Femur (tissue), 1 donor: ENCODE measurements around the gene TBC1D22A.
"Not testable (repeated sequence)": the region's sequence is repeated elsewhere in the genome, so short reads cannot be mapped to it uniquely, and the experiment has no call there.

Source experiments
- DNase-seq: peaks from one replicate; pipeline ENCODE4 v3.0.0-alpha.2; 2017

TBC1D22A gene

DNA sequence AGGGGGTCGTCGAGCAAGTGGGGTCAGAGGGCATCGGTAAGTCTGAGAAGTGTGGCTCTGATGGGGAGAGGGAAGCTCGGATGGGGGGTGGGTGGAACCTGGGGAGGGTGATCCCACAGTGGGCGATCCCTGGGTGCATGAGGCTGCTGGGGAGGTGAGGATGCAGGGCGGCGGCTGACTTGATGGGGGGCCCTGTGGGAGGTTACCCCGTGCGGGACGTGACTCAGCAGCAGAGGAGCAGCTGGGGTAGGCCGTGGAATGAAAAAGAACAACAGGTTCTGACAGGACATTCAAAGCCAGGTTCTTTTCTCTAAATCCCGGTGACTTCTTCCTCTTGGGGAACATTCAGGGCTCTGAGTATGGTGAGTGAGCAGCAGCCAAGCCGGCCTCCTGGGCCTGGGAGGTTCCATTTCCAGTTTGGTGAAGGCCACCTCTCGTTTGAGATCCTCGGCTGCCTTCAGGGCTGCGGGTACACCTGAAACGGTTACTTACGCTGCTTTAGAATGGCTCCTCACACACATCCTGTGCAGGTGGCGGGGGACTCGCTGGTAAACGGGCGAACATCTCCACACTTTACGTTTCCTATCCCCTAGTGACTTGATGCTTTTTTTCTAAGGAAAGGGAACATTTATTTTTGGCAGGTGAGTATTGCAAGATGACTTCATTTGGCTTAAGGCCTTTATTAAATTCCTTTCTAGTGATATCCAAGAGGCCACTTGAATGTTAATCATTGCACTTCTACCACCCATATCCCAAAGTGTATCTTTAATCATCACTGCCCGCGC lies 278.2 kb downstream of the TBC1D22A start:
- DNase-seq = no peak

DNA sequence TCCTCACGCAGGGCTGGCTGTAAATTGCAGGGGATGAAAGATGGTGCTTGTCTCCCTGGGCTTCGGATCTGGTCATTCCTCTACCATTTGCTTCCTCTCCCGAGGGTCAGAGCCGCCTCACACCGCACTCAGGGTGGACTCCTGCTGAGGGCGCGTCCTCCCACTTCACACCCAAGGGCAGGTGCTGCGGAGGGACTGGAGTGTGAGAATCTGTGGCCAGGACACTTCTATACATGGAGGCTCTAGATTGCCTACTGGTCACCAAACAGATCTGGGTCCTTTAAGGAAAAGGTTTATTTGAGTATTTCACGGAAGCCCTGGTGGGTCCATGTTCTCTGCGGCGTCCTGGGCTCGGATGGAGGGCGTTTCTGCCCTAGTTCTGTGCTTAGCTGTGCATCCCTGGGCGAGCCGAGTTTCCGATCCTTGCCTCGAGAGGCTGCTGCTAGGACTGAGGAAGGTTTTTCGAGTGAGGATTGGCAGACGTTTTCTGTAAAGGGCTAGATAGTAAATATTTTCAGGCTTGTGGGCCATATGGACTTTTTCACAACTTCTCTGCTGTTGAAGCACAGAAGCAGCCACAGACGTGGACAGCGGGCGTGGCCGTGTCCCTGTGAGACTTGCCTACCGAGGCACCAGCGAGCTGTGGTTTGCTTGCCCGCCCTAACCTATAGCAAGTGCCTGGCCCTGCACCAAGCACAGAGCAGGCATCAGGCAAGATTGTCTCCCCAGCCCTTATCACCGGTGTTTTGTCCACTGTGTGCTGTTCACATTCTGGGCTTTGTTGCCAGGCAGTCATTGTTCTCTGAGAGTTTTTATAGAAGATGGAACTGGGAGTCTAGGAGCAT lies 279.0 kb downstream of the TBC1D22A start:
- no peak for DNase-seq

DNA sequence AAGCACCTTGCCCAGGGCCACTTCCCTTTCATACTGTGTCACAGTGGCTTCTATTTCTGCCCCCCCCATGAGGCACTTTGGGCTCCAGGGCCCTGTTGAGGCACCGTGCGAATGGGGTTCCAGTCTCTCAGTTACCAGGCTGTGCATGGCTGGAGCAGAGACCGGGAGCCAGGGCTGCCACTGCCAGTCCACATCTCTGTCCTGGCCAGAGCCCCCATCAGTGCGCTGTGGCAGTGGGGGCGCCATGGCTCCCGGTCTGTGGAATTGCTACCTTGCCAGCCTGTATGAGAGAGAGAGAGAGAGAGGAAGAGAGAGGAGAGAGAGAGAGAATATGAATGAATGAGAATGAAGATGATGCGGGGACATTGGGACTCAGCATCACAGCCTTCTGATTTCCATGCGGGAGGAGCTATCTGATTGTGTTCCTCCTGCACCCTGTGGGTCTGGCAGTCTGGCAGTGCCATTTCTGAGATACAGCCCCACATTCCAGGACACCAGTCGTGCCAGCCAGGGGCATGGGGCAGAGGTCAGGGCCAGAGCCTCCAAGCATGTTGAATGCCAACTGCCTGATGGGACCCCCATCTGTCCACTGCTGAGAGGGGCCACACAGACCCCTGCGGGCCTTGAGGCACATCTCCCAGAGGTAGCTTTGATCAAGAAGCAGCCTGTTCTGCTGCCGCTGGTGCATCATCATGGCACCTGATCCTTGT lies 279.8 kb downstream of the TBC1D22A start:
- no peak for DNase-seq

DNA sequence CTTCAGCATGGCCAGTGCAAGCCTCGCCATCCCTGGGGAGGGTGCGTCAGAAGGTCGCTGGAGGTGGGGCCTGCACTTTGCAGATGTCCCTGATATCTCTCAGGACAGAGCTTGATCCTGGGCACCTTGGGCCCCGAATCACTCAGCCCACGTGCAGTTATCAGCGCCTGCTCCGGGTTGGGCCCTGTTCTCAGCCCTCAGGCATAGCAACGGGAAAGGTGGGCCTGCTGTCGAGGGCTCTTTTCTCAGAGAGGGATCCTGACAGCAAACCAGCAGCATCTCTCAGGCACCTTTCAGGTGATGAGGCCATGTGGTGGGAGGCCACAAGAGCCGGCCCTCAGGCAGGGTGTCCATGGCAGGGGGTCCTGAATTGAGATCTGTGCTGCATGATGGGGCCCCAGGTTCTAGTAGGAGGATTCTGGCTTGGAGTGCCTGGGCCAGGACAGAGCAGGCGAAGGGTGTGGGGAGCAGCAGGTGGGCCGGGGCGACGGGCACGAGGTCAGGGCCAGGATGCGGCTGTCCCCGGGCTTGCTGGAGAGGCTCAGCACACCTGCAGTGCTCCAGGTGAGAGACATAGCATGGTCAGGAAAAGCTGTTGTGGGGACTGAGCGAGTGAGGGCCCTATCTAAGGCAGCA lies 280.5 kb downstream of the TBC1D22A start:
- no peak for DNase-seq

DNA sequence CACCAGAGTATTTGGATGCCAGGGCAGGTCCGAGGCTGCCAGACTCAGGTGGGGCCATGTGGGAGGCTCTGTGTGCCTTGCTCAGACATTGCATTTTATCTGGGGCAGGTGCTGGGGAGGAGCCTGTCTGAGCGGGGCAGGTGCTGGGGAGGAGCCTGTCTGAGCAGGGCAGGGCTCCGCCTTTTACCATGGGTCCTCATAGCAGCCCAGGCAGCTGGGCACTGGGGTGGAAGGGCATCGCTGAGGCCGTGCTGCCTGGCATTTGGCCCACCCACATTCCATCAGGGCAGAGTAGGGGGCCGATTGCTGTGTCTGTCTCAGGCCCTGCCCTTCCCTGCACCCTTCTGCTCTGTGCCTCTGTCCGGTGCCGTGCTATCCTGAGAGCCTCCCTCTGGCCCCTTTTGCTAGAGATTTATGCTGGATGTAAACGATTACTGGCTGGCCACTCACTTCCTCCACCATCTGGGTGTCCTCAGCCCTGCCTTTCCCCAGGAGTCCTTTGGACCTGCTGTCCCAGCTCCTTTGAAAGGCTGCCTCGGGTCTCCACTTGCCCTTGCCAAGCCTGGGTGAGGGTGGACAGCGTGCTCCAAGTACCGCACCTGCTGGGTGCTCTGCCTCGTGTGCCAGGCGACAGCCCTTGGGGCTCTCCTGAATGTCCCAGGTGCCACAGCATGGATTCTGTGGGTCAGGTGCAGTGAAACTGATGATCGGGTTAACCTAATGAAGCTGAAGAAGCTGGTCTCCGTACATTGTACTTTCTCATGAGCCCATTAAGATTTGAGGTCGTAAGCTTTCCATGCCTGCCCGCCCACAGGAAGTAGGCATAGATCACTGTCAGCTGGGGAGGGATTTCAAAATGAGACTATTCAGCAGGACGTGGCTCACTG lies 281.6 kb downstream of the TBC1D22A start:
- DNase-seq = peak; percentile 42

DNA sequence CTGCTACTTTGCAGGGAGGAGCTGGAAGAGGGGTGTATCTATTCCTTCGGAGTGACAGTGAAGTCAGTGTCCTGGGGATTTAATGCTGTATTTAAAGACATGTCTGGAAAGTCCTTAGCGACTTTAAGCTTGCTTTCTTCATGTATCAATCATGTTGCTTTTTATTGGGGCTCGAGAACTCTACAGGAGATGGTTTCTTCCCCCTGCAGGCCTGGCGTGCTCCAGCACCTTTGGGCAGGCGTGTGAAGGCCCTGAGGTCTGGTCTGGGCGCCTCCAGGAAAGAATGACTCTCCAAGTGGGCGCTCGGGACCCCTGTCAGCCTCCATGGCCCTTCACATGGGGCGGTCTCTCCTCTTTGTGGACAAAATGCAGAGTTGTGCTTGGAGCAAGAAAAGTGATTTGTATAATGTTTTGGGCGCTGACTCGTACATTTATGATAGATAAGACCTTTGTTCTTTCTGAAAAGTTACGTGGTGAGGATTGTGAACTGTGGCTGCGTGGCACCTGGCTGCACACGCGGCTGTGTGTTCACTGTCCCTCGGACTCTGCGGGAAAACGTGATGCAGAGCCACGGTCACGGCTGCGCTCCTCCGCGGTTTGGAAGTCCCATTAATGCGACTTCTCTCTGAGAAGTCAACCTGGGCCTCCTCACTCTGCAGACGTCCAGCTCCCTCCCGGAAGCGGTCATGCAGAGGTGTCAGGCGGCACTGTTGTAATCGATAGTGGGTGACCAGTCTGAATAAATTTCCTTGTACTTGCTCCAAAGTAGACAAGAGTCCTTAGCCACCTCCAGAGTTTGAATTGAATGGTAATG lies 282.5 kb downstream of the TBC1D22A start:
- DNase-seq = no peak

DNA sequence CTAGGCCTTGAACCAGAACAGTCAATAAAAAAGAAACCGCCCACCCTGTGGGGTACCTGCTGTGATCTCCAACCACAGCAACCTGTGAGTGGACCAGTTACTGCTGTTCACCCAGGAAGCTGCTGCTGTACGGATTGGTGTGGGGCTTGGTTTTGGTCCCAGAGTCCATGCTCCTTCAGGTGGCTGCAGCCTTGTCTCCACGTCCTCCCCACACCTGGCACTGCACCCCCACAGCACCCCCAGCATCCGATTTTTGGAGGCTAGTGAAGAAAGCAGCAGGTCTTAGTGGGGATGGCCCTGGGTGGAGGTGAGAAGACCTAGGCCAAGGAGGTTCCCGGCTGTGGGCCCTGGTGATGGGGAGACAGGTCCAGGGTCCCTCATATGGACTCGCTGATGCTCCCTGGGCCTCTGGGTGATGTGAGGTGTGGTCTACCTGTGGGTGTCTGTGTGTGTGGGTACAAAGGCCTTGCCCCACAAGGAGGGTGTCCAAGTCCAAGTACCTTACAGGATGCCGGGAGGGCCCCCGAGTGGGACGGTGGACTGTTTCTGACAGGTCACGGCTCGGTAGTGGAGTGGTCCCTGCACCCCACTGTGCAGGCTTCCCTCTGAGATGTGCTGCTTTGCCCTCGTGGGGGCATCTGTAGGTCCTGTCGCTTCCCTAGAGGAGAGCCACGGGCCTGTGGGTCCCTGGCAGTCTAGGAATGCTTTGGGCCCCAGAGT lies 283.4 kb downstream of the TBC1D22A start:
- DNase-seq = no peak

DNA sequence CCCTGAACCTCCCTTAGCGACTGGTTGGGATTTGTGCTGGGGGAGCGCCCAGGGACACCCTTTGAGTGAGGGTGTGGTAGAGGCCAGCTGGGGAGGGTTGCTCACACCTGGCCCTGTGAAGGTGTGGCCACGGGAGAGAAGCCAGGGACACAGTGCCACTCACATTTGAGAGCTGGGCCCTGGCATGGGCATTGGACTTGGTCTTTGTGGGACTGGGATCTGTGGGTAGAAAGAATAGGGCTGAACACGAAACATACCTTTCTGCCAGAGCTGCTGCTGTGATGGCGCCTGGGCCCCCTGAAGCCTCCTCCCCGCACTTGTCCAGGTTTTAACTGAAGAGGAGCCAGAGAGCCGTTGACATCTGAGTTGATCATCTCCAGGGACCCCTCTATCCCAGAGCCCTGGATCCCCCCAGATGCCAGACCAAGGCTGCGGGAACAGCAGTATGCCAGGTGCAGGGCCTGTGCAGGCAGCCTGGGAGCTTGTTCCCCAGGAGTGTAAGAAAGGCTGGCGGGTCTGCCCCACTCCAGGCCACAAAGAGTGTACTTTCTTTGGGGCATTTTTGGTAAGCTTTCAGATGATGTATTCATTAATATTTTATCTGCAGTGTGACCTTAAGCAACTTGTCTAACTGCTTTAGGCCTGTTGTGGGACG lies 284.1 kb downstream of the TBC1D22A start:
- no peak for DNase-seq

DNA sequence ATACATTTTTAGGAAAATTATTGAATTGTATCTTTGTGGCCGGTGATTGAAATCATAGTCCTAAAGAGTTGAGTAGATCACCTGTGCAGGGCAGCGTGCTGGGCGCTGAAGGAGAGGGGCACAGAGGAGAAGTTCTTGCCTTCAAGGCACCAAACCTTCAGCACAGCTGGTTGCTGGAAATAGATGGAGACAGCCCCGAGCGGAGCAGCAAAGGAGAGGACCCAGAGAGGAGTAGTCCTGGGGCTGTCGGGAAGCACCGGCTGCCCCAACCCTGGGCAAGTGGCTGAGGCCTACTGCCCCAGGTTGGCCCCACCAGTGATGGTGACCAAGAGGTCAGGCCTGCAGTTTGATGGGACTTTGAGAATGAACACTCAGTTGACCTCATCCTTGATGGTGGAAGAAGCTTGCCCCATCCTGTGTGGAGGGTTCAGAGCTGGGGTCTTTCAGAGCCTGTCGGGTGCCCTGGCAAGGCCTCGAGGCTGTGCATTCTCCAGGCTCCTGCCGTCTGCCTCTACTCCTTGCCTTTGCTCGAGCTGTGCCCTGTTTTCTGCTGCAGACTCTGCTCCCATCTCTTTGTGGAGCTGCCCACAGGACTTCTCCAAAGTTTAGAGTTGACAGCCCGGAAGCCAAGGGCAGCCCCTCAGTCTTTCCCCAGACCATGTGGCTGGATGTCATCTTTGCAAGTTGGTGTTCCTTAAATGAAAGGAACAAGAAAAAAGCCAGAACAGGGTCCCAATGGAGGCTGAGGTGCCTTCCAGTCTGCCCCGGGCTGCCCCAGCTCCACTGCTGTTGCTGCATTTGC lies 285.1 kb downstream of the TBC1D22A start:
- DNase-seq = no peak

DNA sequence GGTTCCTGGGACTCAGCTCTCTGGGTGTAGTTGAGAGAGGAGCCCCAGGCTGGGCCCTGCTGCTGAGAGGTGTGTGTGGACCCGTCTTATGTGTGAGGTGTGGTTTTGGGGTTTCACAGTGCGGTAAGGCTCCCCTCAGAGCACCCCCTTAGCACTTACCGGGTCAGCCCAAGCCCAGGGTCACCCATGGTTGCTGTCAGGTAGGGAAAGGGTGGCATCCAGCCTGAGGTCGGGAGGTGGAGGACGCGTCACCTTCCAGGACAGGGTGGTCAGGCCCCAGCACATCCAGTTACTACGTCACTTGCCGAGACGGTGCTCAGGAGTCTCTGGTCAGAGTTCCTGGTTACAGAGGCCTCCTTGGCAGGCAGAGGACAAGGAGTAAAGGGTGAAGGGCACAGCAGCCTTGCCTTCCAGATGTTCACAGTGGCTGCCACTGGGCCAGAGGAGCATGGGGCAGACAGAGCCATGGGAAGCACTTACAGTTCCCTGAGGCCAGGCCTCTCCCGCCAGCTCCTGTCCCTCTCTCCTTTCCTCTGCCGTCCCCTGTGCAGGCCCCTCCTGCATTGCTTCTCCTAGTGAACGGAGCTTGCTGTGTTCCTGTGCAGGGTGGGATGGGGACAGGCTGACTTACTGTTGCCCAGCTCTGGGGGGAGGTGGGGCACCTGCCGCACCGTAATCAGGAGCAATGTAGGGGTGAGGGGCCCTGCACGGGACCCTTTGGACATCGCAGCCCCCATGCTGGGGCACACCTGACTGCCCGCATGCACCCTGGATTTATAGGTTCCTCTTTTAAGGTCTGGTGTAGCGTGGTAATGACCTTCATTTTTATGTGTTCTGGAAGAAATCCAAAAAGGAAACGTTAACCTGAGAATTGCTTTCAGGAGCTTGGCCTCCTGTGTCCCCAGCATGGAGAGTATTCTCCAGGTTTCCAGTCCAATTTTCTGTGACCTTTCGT lies 285.9 kb downstream of the TBC1D22A start:
- no peak for DNase-seq

DNA sequence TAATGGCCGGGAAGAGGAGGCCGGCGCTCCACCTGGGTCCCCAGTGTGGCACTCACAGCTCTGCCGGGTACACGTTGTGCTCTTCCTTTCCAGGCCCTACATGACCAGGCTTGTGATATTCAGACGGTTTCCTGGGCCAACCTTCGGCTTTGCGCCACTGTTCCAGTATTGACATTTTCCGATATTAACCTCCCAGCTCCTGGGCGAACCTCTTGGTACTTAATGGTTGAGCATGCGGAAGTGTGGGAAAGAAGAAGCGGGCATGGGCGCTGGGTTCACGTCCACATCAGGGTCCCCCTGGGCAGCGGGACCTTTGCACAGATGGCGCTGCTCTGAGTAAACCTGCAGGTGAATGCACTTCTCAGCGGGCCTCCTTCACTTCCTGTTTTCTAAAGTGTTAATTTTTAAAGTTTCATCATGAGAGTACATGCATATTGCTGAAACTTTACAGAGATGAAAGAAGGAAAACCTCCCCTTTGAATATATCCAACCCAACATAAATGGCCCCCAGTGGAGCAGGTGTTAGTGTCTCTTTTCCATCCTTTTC lies 286.7 kb downstream of the TBC1D22A start:
- DNase-seq = no peak

DNA sequence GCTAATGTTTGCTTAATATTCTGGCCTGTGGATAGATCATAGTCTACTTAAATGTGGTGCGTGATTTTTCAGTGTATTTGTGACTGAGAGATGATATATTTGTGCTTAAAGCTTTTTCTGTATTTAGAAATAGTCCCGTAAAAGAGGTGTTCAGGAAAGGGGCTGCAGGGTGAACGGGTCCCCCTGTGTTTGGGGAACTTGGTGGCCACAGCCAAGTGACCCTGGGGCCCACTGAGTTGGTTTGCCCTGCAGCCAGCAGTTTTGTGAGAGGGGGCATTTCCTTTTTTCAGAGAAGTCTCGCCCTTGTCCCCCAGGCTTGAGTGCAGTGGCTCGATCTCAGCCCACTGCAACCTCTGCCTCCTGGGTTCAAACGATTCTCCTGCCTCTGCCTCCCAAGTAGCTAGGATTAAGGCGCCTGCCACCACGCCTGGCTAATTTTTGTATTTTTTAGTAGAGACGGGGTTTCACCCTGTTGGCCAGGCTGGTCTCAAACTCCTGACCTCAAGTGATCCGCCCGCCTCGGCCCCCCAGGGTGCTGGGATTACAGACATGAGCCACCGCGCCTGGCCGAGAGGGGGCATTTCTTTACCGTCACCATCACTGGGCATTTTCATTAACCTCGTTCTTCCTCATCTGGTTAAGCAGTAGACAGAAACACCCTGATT lies 287.4 kb downstream of the TBC1D22A start:
- not testable (repeated sequence) for DNase-seq

DNA sequence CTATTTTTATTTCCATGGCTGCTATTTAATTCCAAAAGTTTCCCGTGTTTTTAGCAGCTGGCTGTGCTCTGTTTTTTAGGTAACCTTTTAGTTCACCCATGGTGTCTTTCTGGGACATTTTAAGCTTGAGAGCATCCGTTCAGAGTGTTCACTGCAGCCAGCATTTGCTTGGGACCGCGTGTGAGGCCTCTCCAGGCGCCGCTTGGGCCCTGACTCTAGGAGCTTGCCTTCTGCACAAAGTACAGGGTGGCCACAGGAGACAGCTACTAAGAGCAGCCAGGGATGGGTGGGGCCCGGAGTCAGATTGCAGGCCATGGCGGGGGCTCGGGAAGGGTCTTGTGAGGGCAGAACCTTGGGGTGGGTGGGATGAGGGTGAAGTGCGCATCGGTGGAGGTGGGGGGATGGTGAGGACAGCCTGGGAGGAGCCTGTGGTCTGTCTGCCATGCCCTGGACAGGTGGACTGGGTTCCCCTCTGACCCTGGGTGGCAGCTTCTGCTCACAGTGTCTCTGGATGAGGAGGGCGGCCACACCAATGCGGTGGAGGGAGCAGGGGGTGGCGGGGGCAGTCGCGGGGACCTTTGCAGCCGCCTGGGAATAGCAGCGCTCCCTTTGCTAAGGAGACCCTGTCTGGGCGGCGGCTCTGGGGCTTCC lies 288.1 kb downstream of the TBC1D22A start:
- no peak for DNase-seq

DNA sequence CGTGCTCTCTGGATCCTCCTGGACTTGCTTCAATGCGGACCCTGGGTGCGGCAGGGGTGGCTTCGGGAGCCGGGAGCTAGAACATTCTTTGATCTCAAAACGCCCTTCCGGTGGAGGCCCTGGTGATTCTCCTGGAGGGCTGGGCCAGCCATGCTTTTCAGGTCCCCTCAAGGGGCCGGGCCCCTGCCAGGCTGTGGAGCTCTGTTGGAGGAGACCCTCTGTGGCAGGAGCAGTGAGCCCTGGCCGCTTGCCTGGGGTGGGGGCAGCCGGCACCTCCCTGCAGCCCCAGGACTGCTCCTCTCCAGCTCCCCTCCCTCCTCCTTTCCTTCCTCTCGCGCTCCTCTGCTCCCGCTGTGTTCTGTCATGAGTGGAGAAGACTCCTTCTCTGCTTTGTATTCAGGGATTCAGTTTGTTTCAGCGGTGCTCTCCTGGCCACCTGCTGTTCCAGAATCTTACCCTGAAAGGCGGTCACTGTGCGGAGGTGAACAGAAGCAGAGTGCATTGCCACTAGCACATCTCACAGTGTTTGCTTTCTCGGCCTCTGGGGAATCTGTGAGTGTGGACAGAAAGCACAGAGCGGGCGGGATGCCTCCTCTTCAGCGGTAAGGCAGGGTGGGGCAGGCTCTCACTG lies 289.1 kb downstream of the TBC1D22A start:
- DNase-seq = no peak

DNA sequence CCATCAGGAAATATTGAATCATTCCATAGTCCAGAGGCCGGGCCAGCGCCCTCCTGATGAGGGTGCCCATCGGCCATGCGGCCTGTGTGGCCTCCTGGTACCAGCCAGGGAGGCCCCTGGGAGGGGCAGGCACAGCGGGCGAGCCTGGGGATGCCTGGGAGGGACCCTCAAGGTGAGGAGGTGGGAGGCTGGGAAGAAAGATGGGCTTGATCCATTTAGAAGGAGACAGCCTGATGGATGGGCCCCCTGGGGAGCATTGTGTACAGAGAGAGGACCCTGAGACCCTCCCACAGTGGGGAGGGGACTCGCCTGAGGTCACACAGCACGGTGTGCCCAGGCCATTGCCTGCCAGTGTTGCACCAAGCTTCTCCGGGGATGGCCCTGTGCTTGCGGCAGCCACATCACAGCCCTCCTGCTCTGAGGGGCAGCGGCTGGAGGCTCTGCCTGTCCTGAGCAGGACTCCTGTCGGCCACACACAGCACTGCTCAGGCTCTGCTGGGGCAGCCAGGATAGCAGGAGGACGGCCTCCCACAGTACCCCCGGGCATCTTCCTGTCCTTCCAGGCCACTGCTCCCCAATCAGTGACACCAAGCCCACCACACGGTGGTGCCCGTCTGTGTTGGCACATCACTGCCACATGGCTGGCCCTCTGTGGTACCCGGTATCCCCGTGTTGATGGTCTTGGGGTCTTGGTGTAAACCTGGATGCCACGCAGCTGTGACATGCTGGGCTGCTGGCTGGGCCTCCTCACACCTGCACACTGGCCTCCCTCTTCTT lies 290.0 kb downstream of the TBC1D22A start:
- DNase-seq = no peak
